DND-41 (cell line): ENCODE measurements around the gene RAD51B.

Experiments used
- EZH2 ChIP-seq: IDR thresholded peaks from 3 replicates; pipeline ENCODE4 v1.6.1; 2012; ENCODE audit warnings: borderline replicate concordance, low read depth, mild to moderate bottlenecking, moderate library complexity, low read length, inconsistent platforms; ENCODE audit not compliant: severe bottlenecking
- TF ChIP-seq, protein P1 (sequence below): IDR thresholded peaks from 2 replicates; pipeline ENCODE4 v1.5.1; 2012; ENCODE audit warnings: borderline replicate concordance, low read length, moderate library complexity, mild to moderate bottlenecking; ENCODE audit not compliant: poor library complexity, severe bottlenecking; ENCODE audit errors: extremely low read depth

DNA sequence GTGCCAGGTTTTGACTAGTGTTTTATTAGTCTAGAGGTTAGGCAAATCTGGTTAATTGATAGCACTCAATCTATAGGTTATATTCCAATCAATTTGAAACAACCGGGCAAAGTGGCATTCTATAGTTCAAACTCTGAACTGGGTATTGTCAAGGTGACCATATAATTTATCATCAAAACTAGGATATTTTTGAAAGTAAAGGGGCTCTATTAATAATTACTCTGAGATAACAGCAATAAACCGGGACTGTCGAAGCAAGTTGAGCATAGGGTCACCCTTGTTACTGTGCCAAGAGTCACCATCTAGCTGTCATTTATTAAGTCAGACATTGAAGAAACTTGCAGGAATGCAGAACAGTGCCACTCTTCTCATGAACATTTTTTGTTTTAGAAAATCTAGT, 321.2 kb downstream of the RAD51B start:
- TF ChIP-seq, protein P1, sequence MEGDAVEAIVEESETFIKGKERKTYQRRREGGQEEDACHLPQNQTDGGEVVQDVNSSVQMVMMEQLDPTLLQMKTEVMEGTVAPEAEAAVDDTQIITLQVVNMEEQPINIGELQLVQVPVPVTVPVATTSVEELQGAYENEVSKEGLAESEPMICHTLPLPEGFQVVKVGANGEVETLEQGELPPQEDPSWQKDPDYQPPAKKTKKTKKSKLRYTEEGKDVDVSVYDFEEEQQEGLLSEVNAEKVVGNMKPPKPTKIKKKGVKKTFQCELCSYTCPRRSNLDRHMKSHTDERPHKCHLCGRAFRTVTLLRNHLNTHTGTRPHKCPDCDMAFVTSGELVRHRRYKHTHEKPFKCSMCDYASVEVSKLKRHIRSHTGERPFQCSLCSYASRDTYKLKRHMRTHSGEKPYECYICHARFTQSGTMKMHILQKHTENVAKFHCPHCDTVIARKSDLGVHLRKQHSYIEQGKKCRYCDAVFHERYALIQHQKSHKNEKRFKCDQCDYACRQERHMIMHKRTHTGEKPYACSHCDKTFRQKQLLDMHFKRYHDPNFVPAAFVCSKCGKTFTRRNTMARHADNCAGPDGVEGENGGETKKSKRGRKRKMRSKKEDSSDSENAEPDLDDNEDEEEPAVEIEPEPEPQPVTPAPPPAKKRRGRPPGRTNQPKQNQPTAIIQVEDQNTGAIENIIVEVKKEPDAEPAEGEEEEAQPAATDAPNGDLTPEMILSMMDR, result no peak
- no peak for TF ChIP-seq EZH2
